ENCODE data around the gene CDKN1B. TPM values are rescaled to one million over a fixed set of nuclear protein-coding genes. Genes with fewer than 3 reads are reported as not detected.

The CDKN1B gene
- total RNA-seq, 1 experiment from 2014 or later, result 33.1 TPM

DNA sequence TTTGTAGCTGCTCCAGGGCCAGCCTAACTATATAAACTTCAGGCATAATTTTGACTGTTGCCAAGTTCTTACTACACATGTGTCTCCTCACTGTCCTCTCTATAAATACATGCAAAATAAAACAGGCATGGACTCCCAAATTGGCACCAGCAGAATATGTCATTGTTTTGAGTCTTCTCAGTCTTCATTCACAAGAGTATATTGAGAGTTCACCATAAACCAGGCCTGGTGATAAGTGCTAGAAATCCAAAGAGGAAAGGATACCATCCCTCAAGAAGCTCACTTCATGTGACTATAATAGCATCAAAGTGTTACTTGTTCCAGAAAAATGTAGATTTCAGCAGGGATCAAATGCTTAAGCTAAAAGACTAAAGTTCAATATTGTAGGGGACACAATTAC lies 34.9 kb upstream of the CDKN1B start:
- Histone ChIP-seq H3K27ac (ENCODE audit: low read depth, low read length) (no peak overlapping the region), H3K4me3 (replicated peaks in 1 of 2; ENCODE audit: low read depth in 1 of 2, low read length in 2 of 2) (no peak overlapping the region), H3K9me2 (ENCODE audit: insufficient read depth) (no peaks in the 10 kb centered on the region), H3K9ac (ENCODE audit: low read length) (no peak overlapping the region), H3K9me3 (ENCODE audit: control insufficient read depth in 1 of 2, insufficient read depth in 1 of 2, low read depth in 1 of 2, low read length in 2 of 2) (no peaks in the 10 kb centered on the region), H4K20me1 (ENCODE audit: insufficient read depth) (no peaks in the 10 kb centered on the region), H3K4me2 (ENCODE audit: low read length) (no peak overlapping the region), H2AFZ (ENCODE audit: low read depth, low read length, poor library complexity, severe bottlenecking) (no peak overlapping the region), H3K36me3 (ENCODE audit: control insufficient read depth in 1 of 2, insufficient read depth in 2 of 2, low read length in 2 of 2) (no peaks in the 10 kb centered on the region), H3K79me2 (ENCODE audit: insufficient read depth, low read length) (no peaks in the 10 kb centered on the region), H3K4me1 (ENCODE audit: control insufficient read depth in 1 of 2, insufficient read depth in 2 of 2, low read length in 2 of 2) (no peaks in the 10 kb centered on the region), H3K27me3 (ENCODE audit: insufficient read depth, low read length) (no peaks in the 10 kb centered on the region)
- intact Hi-C loops (cut with micrococcal nuclease), result no loop called here
- RAD21 ChIA-PET (ENCODE audit: low non-redundant PET in 1 of 2, low total read pairs in 2 of 2, uncharacterized antibody in 2 of 2, unreplicated experiment in 2 of 2), result no interaction called here
- no TSS peak for BruUV-seq (replicated peaks)
- CTCF ChIA-PET, result interaction anchor here (1.7 kb wide), 1 partner anchor 26 kb away, joined by 4 read pairs; no protein-coding TSS in a partner anchor
- POLR2A ChIA-PET, result no interaction called here
- ATAC-seq (no peak), DNase-seq (ENCODE audit: low read depth, low spot score) (no peak)
- TF ChIP-seq ATF3 (IDR thresholded peaks at IDR 0.05) (no peak), ZNF274 (IDR thresholded peaks at IDR 0.05; ENCODE audit: low read depth, low read length) (no peak)

DNA sequence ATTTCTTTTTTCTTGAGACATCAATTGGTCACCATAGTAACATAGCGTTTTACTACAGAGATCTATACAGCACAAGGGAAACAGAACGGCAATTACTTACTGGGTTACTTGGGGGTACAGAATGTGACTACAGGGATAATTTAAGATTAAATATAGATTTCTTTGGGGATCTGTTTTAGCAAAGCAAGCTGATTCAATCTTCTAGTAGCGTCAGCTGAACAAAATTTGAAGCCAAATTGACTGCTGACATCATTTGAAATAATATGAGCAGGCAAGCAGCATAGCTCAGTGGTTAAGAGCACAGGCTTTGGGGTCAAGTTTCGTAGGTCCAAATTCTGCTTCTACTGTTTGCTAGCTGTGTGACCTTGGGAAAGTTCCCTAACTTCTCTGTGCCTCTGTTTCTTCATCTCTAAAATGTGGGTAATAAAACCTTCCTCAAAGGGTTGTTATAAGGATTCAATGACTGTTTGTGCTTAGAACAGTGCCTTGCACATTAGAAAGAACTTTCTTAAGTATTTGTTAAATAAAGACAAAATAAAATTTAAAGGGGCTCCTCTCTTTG lies 34.0 kb upstream of the CDKN1B start:
- BruUV-seq (replicated peaks), result no TSS peak
- intact Hi-C loops (cut with micrococcal nuclease), result no loop called here
- H3K27ac ChIP-seq (ENCODE audit: low read depth, low read length), result no peak overlapping the region
- CTCF ChIA-PET, result interaction anchor here (1.7 kb wide), 1 partner anchor 27 kb away, joined by 4 read pairs; no protein-coding TSS in a partner anchor
- no peaks in the 10 kb centered on the region for H3K9me3 ChIP-seq (ENCODE audit: control insufficient read depth in 1 of 2, insufficient read depth in 1 of 2, low read depth in 1 of 2, low read length in 2 of 2)
- no peak overlapping the region for H3K9ac ChIP-seq (ENCODE audit: low read length)
- DNase-seq (ENCODE audit: low read depth, low spot score), result no peak
- no peaks in the 10 kb centered on the region for H4K20me1 ChIP-seq (ENCODE audit: insufficient read depth)
- no peak overlapping the region for H3K4me2 ChIP-seq (ENCODE audit: low read length)
- no peaks in the 10 kb centered on the region for H3K36me3 ChIP-seq (ENCODE audit: control insufficient read depth in 1 of 2, insufficient read depth in 2 of 2, low read length in 2 of 2)
- H3K9me2 ChIP-seq (ENCODE audit: insufficient read depth), result no peaks in the 10 kb centered on the region
- H3K4me3 ChIP-seq (replicated peaks in 1 of 2; ENCODE audit: low read depth in 1 of 2, low read length in 2 of 2), result no peak overlapping the region
- RAD21 ChIA-PET (ENCODE audit: low non-redundant PET in 1 of 2, low total read pairs in 2 of 2, uncharacterized antibody in 2 of 2, unreplicated experiment in 2 of 2), result no interaction called here
- TF ChIP-seq ZBTB33 (IDR thresholded peaks at IDR 0.05; ENCODE audit: extremely low read depth, insufficient replicate concordance, low read length), result no peak
- no peak for TF ChIP-seq CEBPB (IDR thresholded peaks at IDR 0.05; ENCODE audit: low read depth)
- no peak for TF ChIP-seq ATF3 (IDR thresholded peaks at IDR 0.05)
- no peak for TF ChIP-seq REST (IDR thresholded peaks at IDR 0.05; ENCODE audit: low read depth)
- no peak for TF ChIP-seq TCF7L2 (IDR thresholded peaks at IDR 0.05; ENCODE audit: borderline replicate concordance, extremely low read depth, insufficient read depth, insufficient read length)
- no peak for TF ChIP-seq YY1 (IDR thresholded peaks at IDR 0.05; ENCODE audit: extremely low read depth, insufficient replicate concordance, low read depth, low read length)
- no peak for TF ChIP-seq FOSL1 (IDR thresholded peaks at IDR 0.05; ENCODE audit: low read depth)
- TF ChIP-seq CTCF (IDR thresholded peaks at IDR 0.05 in 2 of 3, conservative IDR thresholded peaks at IDR 0.05 in 1 of 3; ENCODE audit: borderline replicate concordance in 1 of 3, insufficient read depth in 1 of 3, low read depth in 2 of 3, low read length in 2 of 3), result no peak
- no peak for TF ChIP-seq SIN3A (IDR thresholded peaks at IDR 0.05; ENCODE audit: low read depth)
- no peaks in the 10 kb centered on the region for H3K4me1 ChIP-seq (ENCODE audit: control insufficient read depth in 1 of 2, insufficient read depth in 2 of 2, low read length in 2 of 2)
- no peaks in the 10 kb centered on the region for H3K27me3 ChIP-seq (ENCODE audit: insufficient read depth, low read length)
- ATAC-seq, result no peak
- no peaks in the 10 kb centered on the region for H3K79me2 ChIP-seq (ENCODE audit: insufficient read depth, low read length)
- POLR2A ChIA-PET, result no interaction called here
- H2AFZ ChIP-seq (ENCODE audit: low read depth, low read length, poor library complexity, severe bottlenecking), result no peak overlapping the region
